HepG2 (cell line): ENCODE data around the gene CTSG. TPM values are rescaled to one million over a fixed set of nuclear protein-coding genes. Genes with fewer than 3 reads are reported as not detected.

Source experiments
- REPIN1 ChIP-seq: sonication (generic); formaldehyde crosslinking; IDR thresholded peaks from 2 replicates; pipeline ENCODE4 v1.8.0; 2022; ENCODE audit warnings: missing genetic modification reagents, low read depth, mild to moderate bottlenecking, borderline replicate concordance
- REXO4 ChIP-seq: sonication (generic); formaldehyde crosslinking; IDR thresholded peaks from 2 replicates; pipeline ENCODE4 v1.8.0; 2022; ENCODE audit warnings: missing genetic modification reagents, mild to moderate bottlenecking, borderline replicate concordance
- SNAPC4 ChIP-seq: sonication (generic); formaldehyde crosslinking; IDR thresholded peaks from 2 replicates; pipeline ENCODE4 v1.4.0; 2020; ENCODE audit warnings: mild to moderate bottlenecking, missing genetic modification reagents
- ZBTB40 ChIP-seq, 2 experiments: fragments of 450-650 bp in 1 of 2; sonication (generic) in 1 of 2; formaldehyde crosslinking in 1 of 2; IDR thresholded peaks; 2 replicates each; pipeline versions ENCODE4 v1.6.1 to v1.8.0; 2016 to 2022; ENCODE audit warnings: antibody characterized with exemption in 1 of 2, mild to moderate bottlenecking in 1 of 2, missing genetic modification reagents in 1 of 2
- ZFY ChIP-seq: sonication (generic); formaldehyde crosslinking; IDR thresholded peaks from 2 replicates; pipeline ENCODE4 v1.4.0; 2020; ENCODE audit warnings: missing genetic modification reagents
- ZNF12 ChIP-seq: sonication (generic); formaldehyde crosslinking; IDR thresholded peaks from 2 replicates; pipeline ENCODE4 v1.5.0; 2020; ENCODE audit warnings: missing genetic modification reagents
- ZNF670 ChIP-seq: sonication (generic); formaldehyde crosslinking; IDR thresholded peaks from 2 replicates; pipeline ENCODE4 v1.8.0; 2022; ENCODE audit warnings: mild to moderate bottlenecking, missing genetic modification reagents, borderline replicate concordance
- polyA plus RNA-seq, 8 experiments: library from polyadenylated mRNA; depleted of rRNA in 3 of 8; stranded (reverse) in 7 of 8; unstranded in 1 of 8; fragments of >200 nt; fragmentation: Illumina TruSeq in 4 of 8; extraction: Trizol in 4 of 8; gene quantifications; 2 replicates each; pipeline versions ENCODE4 v1.2.1 to v1.2.3, GENCODE V29; 2011 to 2016; ENCODE audit warnings: low read depth in 4 of 8, missing spikeins in 1 of 8, mixed read lengths in 1 of 8; ENCODE audit not compliant: insufficient read depth in 1 of 8
- total RNA-seq, 5 experiments: library from RNA; depleted of rRNA; stranded (reverse); fragments of >200 nt; fragmentation: Illumina TruSeq; extraction: Trizol; gene quantifications; 2 replicates each; pipeline ENCODE4 v1.2.3, GENCODE V29; 2016; ENCODE audit warnings: low read depth in 1 of 5

CTSG gene
- total and polyA plus RNA-seq, 2 of the 13 experiments (the other 11 are each of a cell fraction or from before 2014, with no cell fraction given), result not detected

GRCh38 chr14:24609655-24610344 is 33.8 kb upstream of the CTSG start, which contains the start of gene GZMH (continued):
- no peak for TF ChIP-seq SNAPC4 (CRISPR knock-in tag)
- TF ChIP-seq REXO4, result no peak
- TF ChIP-seq REPIN1 (CRISPR knock-in tag), result no peak
- no peak for TF ChIP-seq ZBTB40 (IDR thresholded peaks at IDR 0.05)
- TF ChIP-seq ZBTB40 (CRISPR knock-in tag; IDR thresholded peaks at IDR 0.05), result no peak
- no peak for TF ChIP-seq ZNF12
- TF ChIP-seq ZNF670 (CRISPR knock-in tag), result no peak
- no peak for TF ChIP-seq ZFY (CRISPR knock-in tag)
